HepG2 (cell line): Measurements from ENCODE around the gene CARS2. TPM values are rescaled to one million over a fixed set of nuclear protein-coding genes. Genes with fewer than 3 reads are reported as not detected.

Experiments
- ARID3A ChIP-seq: IDR thresholded peaks from 2 replicates; pipeline ENCODE4 v1.6.1; 2012; ENCODE audit warnings: low read depth, low read length, improper control_type of control experiment
- CCAR2 ChIP-seq: fragments of 200-400 bp; formaldehyde crosslinking; optimal IDR thresholded peaks from 2 replicates; pipeline ENCODE3; 2018; ENCODE audit warnings: low read depth, mild to moderate bottlenecking, low read length, moderate library complexity
- CTCF ChIP-seq: sonication (generic); formaldehyde crosslinking; IDR thresholded peaks from 2 replicates; pipeline ENCODE4 v1.5.0; 2020; ENCODE audit warnings: mild to moderate bottlenecking, missing genetic modification reagents, moderate library complexity
- KLF11 ChIP-seq: IDR thresholded peaks from 2 replicates; pipeline ENCODE4 v1.6.1; 2016; ENCODE audit warnings: missing compliant biosample characterization
- MEIS2 ChIP-seq: sonication (generic); formaldehyde crosslinking; IDR thresholded peaks from 2 replicates; pipeline ENCODE4 v1.9.0; 2021; ENCODE audit warnings: mild to moderate bottlenecking, missing genetic modification reagents
- MYC ChIP-seq: sonication (generic); formaldehyde crosslinking; IDR thresholded peaks from 2 replicates; pipeline ENCODE4 v1.9.0; 2021; ENCODE audit warnings: missing genetic modification reagents, borderline replicate concordance
- NBN ChIP-seq: fragments of 450-650 bp; conservative IDR thresholded peaks from 2 replicates; pipeline ENCODE4 v1.6.1; 2017
- RAD21 ChIP-seq: fragments of 450-650 bp; formaldehyde crosslinking; IDR thresholded peaks from 2 replicates; pipeline ENCODE4 v1.5.0; 2020; ENCODE audit warnings: mild to moderate bottlenecking
- SP4 ChIP-seq: sonication (generic); formaldehyde crosslinking; IDR thresholded peaks from 2 replicates; pipeline ENCODE4 v1.8.1; 2023; ENCODE audit warnings: mild to moderate bottlenecking, missing genetic modification reagents
- STAG1 ChIP-seq: sonication (generic); formaldehyde crosslinking; IDR thresholded peaks from 2 replicates; pipeline ENCODE4 v1.4.0; 2020; ENCODE audit warnings: missing genetic modification reagents
- ZBTB38 ChIP-seq: sonication (generic); formaldehyde crosslinking; IDR thresholded peaks from 2 replicates; pipeline ENCODE4 v1.5.1; 2020; ENCODE audit warnings: mild to moderate bottlenecking, missing genetic modification reagents
- ZFP91 ChIP-seq: sonication (generic); formaldehyde crosslinking; IDR thresholded peaks from 2 replicates; pipeline ENCODE4 v1.9.0; 2022; ENCODE audit warnings: missing genetic modification reagents, mild to moderate bottlenecking, borderline replicate concordance
- polyA plus RNA-seq, 8 experiments: library from polyadenylated mRNA; depleted of rRNA in 3 of 8; stranded (reverse) in 7 of 8; unstranded in 1 of 8; fragments of >200 nt; fragmentation: Illumina TruSeq in 4 of 8; extraction: Trizol in 4 of 8; gene quantifications; 2 replicates each; pipeline versions ENCODE4 v1.2.1 to v1.2.3, GENCODE V29; 2011 to 2016; ENCODE audit warnings: low read depth in 4 of 8, missing spikeins in 1 of 8, mixed read lengths in 1 of 8; ENCODE audit not compliant: insufficient read depth in 1 of 8
- total RNA-seq, 5 experiments: library from RNA; depleted of rRNA; stranded (reverse); fragments of >200 nt; fragmentation: Illumina TruSeq; extraction: Trizol; gene quantifications; 2 replicates each; pipeline ENCODE4 v1.2.3, GENCODE V29; 2016; ENCODE audit warnings: low read depth in 1 of 5

Gene CARS2
- total and polyA plus RNA-seq, 2 of the 13 experiments (the other 11 are each of a cell fraction or from before 2014, with no cell fraction given), result 41.1 to 59.3 TPM

- TF ChIP-seq ARID3A (no peak), CTCF (CRISPR knock-in tag) (peak; percentile 17; the same call in 1 of the 2 replicates), STAG1 (CRISPR knock-in tag) (peak; percentile 21; the same call in 1 of the 2 replicates), RAD21 (CRISPR knock-in tag) (peak; percentile 9; the same call in 1 of the 2 replicates), CCAR2 (no peak), ZBTB38 (no peak), MYC (CRISPR knock-in tag) (no peak), ZFP91 (no peak), MEIS2 (no peak), KLF11 (CRISPR knock-in tag) (0 out of 2 replicates have a peak, but pooled peaks have one; percentile 6), NBN (no peak), SP4 (CRISPR knock-in tag) (0 out of 2 replicates have a peak, but pooled peaks have one; percentile 36)
Measured at GRCh38 chr13:110713981-110714796, 8.3 kb upstream of the CARS2 start (continued).
